ENCODE measurements around the gene RUVBL2.

RUVBL2 gene

DNA sequence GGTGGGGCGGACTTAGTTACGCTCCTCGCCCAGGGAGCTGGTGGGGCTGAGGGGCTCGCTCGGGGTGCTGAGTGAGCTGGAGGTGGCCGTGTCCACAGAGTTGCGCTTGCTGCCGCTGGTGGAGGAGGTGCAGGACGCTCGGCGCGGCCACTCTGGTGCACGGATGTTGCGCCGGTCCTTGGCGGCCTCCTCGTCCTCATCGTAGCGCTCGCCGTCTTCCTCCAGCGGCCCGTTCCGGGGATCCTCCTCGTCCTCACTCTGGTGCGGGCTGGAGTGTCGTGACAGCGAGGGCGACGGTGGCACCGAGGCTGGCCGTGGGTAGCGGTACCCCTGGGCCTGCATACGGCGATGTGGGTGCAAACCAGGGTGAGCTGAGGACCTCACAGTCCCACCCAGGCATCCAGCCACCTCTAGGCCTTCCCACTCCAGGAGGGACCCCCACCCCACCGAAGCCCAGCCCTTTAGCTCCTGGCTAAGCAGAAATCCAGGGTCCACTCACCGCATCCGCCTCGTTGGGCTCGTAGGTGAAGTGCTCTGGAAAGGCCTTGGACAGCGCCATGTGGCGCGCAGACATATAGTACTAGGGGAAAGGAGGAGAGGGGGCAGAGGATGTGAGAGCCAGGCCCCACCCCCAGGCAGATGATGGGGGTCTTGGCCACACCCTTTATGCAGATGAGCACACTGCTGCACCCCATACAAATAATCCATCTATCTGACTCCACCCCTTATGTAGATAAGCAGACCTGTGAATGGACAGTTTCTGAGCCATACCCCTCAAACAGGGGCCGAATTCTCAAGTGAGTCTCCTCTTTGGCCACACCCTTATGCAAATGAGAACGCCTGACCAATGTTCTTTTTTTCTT, 24.2 kb upstream of the RUVBL2 start:
- no peak overlapping the region for H3K4me3 Mint-ChIP-seq

DNA sequence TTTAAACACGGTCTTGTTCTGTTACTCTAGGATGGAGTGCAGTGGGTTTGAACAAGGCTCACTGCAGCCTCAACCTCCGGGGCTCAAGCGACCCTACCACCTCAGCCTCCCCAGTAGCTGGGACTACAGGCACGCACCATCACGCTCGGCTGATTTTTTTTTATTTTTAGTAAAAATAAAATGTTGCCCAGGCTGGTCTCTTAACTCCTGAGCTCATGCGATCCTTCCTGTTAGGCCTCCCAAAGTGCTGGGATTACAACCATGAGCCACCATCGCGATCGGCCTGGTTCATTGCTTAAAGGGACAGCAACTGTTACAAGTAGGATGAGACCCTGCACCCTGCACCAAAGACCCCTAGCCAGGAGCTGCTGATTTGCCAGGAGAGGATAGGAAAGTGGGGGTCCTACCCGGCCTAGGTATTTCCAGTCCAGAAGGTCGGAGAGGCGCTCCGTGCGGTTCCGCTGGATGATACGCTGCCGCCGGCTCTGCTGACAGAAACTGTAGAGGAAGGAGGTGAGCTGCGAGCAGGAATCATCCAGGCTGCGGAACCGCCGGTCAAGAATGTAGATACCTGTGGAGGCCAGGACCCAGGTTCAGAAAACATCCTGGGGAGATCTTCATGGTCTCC, 23.4 kb upstream of the RUVBL2 start:
- Mint-ChIP-seq H3K36me3 (peaks cover 58% of the 10 kb centered on the region), H3K4me1 (peaks cover 41% of the 10 kb centered on the region), H3K27ac (no peak overlapping the region), H3K4me3 (no peak overlapping the region), H3K9me3 (no peaks in the 10 kb centered on the region), H3K27me3 (no peaks in the 10 kb centered on the region)
- ATAC-seq, result no peak

More for the DNA sequence above, 24.2 kb upstream of the RUVBL2 start:
- Mint-ChIP-seq H3K27ac (no peak overlapping the region), H3K9me3 (no peaks in the 10 kb centered on the region), H3K4me1 (peaks cover 49% of the 10 kb centered on the region), H3K27me3 (no peaks in the 10 kb centered on the region), H3K36me3 (peaks cover 57% of the 10 kb centered on the region)
- ATAC-seq, result no peak

DNA sequence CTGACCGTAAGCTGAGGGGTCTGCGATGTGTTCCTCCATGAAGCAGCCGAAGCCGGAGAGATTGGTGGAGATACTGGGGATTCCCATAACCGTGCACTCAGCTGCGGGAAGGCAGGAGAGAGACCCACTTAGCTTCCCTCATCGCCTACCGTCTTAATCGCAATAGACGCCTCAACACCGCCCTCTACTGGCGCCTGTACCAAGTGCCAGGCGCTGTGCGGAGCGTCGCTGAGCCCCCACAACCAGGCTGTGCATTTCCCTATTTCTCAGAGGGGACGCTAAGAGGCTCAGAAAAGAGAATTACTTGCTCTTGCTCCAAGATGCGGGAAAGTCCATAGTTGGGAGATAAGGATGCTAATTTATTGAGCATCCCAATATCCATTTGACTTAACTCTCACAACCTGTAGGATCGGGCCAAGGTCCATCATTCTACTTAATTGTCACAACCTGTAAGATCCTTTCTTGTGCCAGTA, 22.7 kb upstream of the RUVBL2 start:
- Mint-ChIP-seq H3K4me1 (peaks cover 36% of the 10 kb centered on the region), H3K36me3 (peaks cover 50% of the 10 kb centered on the region), H3K9me3 (no peaks in the 10 kb centered on the region), H3K4me3 (no peak overlapping the region), H3K27me3 (no peaks in the 10 kb centered on the region), H3K27ac (no peak overlapping the region)
- peak; percentile 77 for ATAC-seq

DNA sequence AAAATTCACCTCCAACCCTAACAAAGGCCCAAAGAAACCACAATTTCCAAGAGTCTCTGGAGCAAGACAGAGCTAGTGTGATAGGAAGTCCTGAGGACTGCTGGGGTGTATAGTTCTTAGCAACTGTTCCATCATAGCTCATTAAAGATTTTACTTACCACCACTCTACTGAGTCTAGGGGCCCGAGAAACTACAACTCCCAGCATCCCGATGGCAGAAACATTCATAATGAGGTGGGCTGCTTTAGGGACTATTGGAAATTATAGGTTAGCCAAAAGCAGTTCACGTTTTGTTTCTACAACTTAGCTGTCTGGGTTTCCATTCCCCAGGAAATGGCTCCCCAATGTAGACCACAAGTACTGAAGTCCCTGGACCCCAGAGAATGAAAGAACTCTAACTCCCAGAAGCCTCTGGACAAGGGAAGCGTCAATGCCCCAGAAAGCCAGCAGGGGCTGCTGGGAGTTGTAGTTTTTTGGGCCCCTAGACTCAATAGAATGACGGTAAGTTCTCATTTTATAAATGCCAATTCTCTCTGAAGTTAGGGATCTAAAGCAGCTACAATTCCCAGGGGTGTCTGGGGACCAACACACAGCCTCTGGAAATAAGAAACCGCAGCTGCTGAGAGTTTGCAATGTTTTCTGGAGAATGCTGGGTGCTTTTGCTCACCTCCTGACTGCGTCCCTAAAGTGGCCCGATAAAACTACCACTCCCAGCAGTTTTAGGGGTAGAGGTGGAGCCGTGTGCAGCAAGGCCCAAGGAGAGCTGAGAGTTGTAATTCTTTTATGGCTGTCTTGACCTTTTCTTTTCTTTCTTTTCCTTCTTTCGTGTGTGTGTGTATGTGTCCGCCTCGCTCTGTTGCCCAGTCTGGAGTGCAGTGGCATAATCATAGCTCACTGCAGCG, 17.5 kb upstream of the RUVBL2 start:
- ATAC-seq, result peak; percentile 52

DNA sequence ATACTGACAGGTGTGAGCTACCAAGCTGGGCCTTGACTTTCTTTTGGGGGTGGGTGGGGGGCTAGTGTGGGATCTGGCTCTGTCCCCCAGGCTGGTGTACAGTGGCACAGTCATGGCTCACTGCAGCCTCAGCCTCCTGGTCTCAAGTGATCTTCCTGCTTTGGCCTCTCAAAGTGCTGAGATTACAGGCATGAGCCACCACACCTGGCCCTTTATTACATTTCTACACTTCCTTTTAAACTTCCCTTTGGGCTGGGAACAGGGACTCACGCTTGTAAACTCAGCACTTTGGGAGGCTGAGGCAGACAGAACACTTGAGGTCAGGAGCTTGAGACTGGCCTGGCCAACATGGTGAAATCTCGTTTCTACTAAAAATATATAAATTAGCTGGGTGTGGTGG, 16.6 kb upstream of the RUVBL2 start:
- peaks cover 26% of the 10 kb centered on the region for H3K4me1 Mint-ChIP-seq
- no peak overlapping the region for H3K27ac Mint-ChIP-seq
- H3K9me3 Mint-ChIP-seq, result peaks cover 5% of the 10 kb centered on the region
- ATAC-seq, result no peak
- H3K36me3 Mint-ChIP-seq, result peaks cover 50% of the 10 kb centered on the region
- H3K4me3 Mint-ChIP-seq, result no peak overlapping the region
- no peaks in the 10 kb centered on the region for H3K27me3 Mint-ChIP-seq

More for the DNA sequence above, 17.5 kb upstream of the RUVBL2 start:
- H3K36me3 Mint-ChIP-seq, result peaks cover 43% of the 10 kb centered on the region
- H3K4me3 Mint-ChIP-seq, result no peak overlapping the region
- no peaks in the 10 kb centered on the region for H3K27me3 Mint-ChIP-seq
- peaks cover 20% of the 10 kb centered on the region for H3K4me1 Mint-ChIP-seq
- H3K27ac Mint-ChIP-seq, result no peak overlapping the region
- H3K9me3 Mint-ChIP-seq, result peaks cover 5% of the 10 kb centered on the region

DNA sequence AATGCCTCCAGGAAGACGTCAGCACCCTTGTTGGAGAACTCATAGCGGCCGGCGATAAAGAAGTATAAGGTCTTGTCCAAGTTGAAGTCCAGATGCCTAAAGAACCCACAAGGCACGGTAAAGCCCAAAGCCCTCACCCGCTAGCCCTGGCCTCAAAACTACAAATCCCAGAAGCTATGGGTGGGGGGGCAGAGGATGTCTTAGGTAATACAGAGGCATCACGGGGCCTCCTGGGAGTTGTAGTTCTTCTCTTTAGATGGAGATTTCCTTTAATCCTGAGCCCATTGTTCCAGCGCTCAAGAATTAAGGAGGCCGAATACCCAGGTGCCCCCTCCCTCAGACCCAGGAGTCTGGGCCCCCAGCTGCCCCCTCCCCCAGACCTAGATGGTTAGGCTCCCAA, 11.4 kb upstream of the RUVBL2 start:
- Mint-ChIP-seq H3K9me3 (peaks cover 2% of the 10 kb centered on the region), H3K4me1 (peaks cover 26% of the 10 kb centered on the region), H3K27me3 (no peaks in the 10 kb centered on the region), H3K27ac (peak overlapping the region; percentile 38), H3K36me3 (peaks cover 58% of the 10 kb centered on the region), H3K4me3 (no peak overlapping the region)
- no peak for ATAC-seq

DNA sequence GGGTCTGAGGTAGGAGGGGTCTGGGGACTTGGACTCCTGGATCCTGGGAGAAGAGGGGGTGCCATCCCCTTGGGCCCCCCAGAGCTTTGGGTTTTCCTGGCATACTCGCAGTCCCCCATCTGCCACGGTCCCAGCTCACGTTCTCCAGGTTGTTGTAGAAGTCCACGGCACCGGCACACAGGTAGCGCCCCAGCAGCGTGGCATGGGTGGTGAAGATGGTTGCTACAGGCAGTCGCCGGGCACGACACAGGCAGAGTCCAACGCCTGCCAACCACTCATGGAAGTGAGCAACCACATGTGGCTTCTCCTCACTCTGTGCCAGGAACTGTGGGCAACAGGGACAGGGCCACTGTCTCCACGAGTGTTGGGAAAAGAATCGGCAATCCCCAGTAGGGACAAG, 8.0 kb upstream of the RUVBL2 start:
- Mint-ChIP-seq H3K27me3 (no peaks in the 10 kb centered on the region), H3K36me3 (peaks cover 68% of the 10 kb centered on the region), H3K4me1 (peaks cover 33% of the 10 kb centered on the region), H3K27ac (no peak overlapping the region), H3K4me3 (no peak overlapping the region), H3K9me3 (no peaks in the 10 kb centered on the region)
- ATAC-seq, result no peak

DNA sequence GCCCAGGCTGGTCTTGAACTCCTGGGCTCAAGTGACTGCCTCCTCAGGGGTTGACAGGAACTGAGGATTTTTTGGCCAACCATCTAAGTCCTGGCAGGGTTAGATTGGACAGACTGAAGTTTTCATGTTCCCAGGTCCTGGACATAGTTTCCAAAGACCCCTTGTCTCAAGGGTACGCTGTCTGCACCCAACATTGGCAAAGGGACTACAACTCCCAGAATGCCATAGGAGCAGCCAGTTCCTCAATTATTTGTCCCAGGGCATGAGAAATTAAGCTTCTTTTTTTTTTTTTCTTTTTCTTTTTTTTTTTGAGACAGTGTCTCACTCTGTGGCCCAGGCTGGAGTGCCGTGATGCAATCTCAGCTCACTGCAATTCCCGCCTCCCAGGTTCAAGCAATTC, 7.5 kb upstream of the RUVBL2 start:
- peaks cover 38% of the 10 kb centered on the region for H3K4me1 Mint-ChIP-seq
- ATAC-seq, result no peak
- peaks cover 73% of the 10 kb centered on the region for H3K36me3 Mint-ChIP-seq

DNA sequence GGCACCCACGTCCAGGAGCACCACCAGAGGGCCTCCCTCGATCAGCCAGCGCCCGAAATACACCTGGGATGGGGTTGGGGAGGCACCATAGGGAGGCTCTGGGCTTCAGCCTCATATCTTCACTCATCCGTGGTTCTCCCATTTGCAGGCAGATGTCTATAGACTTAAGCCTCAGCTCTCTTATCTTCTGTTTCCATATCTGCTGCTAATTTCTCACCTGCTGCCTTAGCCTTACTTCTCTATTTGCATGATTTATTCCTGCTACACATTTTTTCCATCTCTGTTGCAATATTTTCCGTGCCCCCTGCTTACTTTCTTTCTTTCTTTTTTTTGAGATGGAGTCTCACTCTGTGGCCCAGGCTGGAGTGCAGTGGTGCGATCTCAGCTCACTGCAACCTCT, 6.4 kb upstream of the RUVBL2 start:
- peak overlapping the region; percentile 11 for H3K27ac Mint-ChIP-seq
- H3K4me3 Mint-ChIP-seq, result no peak overlapping the region
- ATAC-seq, result no peak
- no peaks in the 10 kb centered on the region for H3K9me3 Mint-ChIP-seq
- peaks cover 65% of the 10 kb centered on the region for H3K36me3 Mint-ChIP-seq
- peaks cover 35% of the 10 kb centered on the region for H3K4me1 Mint-ChIP-seq
- H3K27me3 Mint-ChIP-seq, result no peaks in the 10 kb centered on the region

More for the DNA sequence above, 7.5 kb upstream of the RUVBL2 start:
- no peak overlapping the region for H3K27ac Mint-ChIP-seq
- H3K4me3 Mint-ChIP-seq, result no peak overlapping the region
- no peaks in the 10 kb centered on the region for H3K9me3 Mint-ChIP-seq
- no peaks in the 10 kb centered on the region for H3K27me3 Mint-ChIP-seq

DNA sequence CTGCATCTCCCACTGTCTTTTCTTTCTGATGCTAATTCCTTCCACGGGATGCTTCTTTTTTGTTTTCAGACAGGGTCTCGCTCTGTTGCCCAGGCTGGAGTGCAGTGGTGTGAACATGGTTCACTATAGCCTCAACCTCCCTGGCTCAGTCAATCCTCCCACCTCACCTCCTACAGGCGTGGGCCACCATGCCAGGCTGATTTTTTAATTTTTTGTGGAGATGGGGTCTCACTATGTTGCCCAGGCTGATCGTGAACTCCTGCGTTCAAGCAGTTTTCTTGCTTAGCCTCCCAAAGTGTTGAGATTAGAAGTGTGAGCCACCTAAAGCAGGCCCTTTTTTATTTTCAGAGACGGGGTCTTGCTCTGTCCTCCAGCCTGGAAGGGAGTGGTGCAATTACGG, 5.4 kb upstream of the RUVBL2 start:
- no peak for ATAC-seq
- no peaks in the 10 kb centered on the region for H3K27me3 Mint-ChIP-seq
- H3K4me1 Mint-ChIP-seq, result peaks cover 40% of the 10 kb centered on the region
- H3K9me3 Mint-ChIP-seq, result no peaks in the 10 kb centered on the region
- peak overlapping the region; percentile 11 for H3K27ac Mint-ChIP-seq
- peaks cover 55% of the 10 kb centered on the region for H3K36me3 Mint-ChIP-seq
- H3K4me3 Mint-ChIP-seq, result no peak overlapping the region

DNA sequence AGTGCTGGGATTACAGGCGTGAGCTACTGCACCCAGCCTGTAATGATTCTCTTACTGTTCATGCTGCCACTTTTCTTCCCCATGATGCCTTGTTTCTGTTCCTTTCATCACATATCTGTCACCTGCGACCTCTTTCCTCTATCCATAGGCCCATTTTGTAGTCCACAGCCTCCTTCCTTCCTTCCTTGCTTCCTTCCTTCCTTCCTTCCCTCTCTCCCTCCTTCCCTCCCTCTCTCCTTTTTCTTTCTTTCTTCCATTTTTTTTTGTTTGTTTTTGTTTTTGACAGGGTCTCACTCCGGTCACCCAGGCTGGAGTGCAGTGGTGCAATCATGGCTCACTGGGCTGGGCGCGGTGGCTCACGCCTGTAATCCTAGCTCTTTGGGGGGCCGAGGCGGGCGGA, 4.8 kb upstream of the RUVBL2 start:
- Mint-ChIP-seq H3K27ac (no peak overlapping the region), H3K9me3 (no peaks in the 10 kb centered on the region), H3K36me3 (peaks cover 54% of the 10 kb centered on the region), H3K4me1 (peaks cover 44% of the 10 kb centered on the region), H3K4me3 (no peak overlapping the region), H3K27me3 (no peaks in the 10 kb centered on the region)
- no peak for ATAC-seq

DNA sequence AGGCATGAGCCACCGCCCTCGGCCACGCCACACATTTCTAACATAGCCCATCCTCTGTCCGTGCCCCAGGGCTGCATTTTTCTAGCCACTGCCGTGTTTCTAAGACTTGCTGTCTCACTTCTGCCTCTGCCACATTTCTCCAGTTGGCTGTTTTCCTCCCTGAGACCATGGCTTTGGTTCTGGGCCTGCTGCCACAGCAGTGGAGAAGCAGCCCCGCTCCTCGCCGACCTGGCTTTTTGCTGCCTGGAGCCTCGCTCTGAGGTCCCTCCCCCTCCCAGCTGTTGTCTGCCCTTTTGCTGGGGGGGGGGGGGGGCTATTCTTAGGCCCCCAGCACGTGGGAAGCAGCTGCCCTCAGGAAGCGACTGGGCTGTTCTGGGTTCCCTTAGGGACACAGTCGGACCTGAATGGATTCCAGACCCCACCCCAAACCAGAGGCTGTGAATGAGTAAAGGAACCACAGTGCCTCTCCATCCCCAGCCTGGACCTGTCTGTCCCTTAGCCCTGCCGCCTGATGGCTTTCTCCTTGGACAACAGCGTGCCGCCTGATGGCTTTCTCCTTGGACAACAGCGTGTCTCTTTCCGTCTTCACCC, 3.9 kb upstream of the RUVBL2 start:
- no peaks in the 10 kb centered on the region for H3K9me3 Mint-ChIP-seq
- H3K36me3 Mint-ChIP-seq, result peaks cover 59% of the 10 kb centered on the region
- H3K4me3 Mint-ChIP-seq, result no peak overlapping the region

DNA sequence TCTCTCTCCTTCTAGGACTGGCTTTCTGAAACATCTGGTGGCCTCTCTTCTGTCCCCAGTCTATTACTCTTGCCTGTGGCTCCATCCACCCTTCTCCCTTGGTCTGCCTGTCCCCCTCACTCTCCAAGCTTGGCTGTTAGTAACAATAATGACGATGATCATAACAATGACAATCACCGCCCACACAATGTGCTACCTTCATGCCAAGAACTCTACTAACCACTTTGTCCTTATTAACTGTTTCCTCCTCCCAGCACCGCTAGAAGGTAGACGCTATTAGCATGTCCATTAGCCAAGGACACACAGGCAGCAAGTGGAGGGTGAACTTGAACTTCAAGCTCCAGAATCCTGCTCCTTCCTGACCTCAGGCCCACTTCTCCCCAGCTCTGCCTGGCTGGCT, 3.3 kb upstream of the RUVBL2 start:
- H3K4me3 Mint-ChIP-seq, result no peak overlapping the region
- H3K27me3 Mint-ChIP-seq, result no peaks in the 10 kb centered on the region
- peaks cover 59% of the 10 kb centered on the region for H3K4me1 Mint-ChIP-seq
- peak overlapping the region; percentile 33 for H3K27ac Mint-ChIP-seq
- peaks cover 58% of the 10 kb centered on the region for H3K36me3 Mint-ChIP-seq
- no peaks in the 10 kb centered on the region for H3K9me3 Mint-ChIP-seq
- ATAC-seq, result no peak

More for the DNA sequence above, 3.9 kb upstream of the RUVBL2 start:
- Mint-ChIP-seq H3K4me1 (peaks cover 53% of the 10 kb centered on the region), H3K27ac (peak overlapping the region; percentile 33), H3K27me3 (no peaks in the 10 kb centered on the region)
- ATAC-seq, result no peak

DNA sequence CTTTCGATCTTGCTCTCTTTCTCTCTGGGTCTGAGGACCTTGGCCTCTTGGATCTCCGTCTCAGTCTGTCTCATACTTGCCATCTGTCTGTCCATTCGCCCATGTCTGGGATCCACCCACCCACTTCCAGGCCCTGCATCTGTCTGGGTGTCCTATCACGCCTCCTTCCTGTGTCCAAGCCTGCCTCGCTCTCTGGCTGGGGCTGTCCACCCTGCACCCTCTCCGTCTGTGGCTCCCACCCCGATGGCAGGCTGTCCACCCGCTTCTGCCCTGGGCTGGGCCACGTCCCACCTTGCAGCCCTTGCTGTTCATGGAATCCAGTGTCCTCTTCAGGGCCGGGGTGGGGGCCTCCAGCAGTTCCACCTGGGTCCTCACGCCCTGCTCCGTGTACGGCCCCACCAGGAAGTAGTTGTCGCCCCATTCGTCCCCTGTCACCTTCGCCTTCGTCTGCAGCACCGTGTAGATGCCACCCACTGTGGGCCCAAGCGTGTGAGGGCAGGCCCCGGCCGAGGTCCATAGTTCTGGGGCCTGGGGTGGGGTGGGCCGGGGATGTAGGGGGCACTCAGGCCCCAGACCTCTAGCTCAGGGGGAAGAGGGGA, 2.6 kb upstream of the RUVBL2 start:
- no peak overlapping the region for H3K4me3 Mint-ChIP-seq
- peaks cover 53% of the 10 kb centered on the region for H3K36me3 Mint-ChIP-seq

More for the DNA sequence above, 2.6 kb upstream of the RUVBL2 start:
- H3K27ac Mint-ChIP-seq, result peak overlapping the region; percentile 33
- H3K9me3 Mint-ChIP-seq, result no peaks in the 10 kb centered on the region
- no peaks in the 10 kb centered on the region for H3K27me3 Mint-ChIP-seq
- ATAC-seq, result no peak
- peaks cover 60% of the 10 kb centered on the region for H3K4me1 Mint-ChIP-seq
